ENCODE measurements around the gene SLC30A2. TPM values are rescaled to one million over a fixed set of nuclear protein-coding genes. Genes with fewer than 3 reads are reported as not detected.
A peak's percentile ranks its signal among the peaks of the same experiment; 100 is the strongest.

Gene SLC30A2
- total RNA-seq, 2 donors from 2014 or later, result 0.22 to 0.63 TPM

DNA sequence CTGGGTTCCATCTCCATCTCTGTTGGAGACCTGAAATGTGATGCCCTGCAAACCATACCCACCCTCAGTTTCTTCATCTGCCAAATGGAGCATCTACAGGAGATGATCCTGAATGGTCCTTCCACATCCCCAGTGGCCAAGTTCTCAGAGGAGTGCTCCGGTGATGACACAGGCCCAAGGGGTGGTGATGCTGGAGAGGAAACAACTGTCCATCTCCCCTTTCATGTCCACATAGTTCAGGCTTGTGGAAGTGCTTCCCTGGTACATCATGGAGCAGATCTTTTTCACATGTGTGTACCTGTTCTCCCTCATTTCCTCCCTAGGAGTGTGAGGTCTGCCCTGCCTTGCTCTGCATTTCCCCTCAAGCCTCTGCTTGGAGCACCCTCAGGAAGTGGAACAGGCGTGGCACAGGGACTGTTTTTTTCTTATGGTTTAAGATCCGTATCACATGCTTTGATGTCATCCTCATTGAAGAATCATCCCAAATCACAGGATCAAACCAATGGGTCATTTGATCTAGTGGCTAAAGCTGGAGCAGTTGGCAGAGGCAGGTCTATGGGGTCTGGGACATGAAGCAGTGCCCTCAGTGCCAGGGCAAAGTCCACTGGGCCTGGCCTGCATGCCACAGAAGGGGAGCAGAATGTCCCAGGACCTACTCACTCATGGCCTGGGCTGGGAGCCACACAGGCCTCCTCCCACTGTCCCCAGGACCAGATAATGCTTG is 29.7 kb upstream of the SLC30A2 start:
- Histone ChIP-seq H3K36me3 (no peaks in the 10 kb centered on the region), H3K4me1 (peaks cover 0 to 26% of the 10 kb centered on the region in 2 donors), H3K27ac (peak overlapping the region; percentile 37 to 58), H3K27me3 (no peaks in the 10 kb centered on the region), H3K4me3 (no peak overlapping the region), H3K9me3 (no peaks in the 10 kb centered on the region)
- DNase-seq (ENCODE audit: low spot score), result no peak
- TF ChIP-seq, protein P1, sequence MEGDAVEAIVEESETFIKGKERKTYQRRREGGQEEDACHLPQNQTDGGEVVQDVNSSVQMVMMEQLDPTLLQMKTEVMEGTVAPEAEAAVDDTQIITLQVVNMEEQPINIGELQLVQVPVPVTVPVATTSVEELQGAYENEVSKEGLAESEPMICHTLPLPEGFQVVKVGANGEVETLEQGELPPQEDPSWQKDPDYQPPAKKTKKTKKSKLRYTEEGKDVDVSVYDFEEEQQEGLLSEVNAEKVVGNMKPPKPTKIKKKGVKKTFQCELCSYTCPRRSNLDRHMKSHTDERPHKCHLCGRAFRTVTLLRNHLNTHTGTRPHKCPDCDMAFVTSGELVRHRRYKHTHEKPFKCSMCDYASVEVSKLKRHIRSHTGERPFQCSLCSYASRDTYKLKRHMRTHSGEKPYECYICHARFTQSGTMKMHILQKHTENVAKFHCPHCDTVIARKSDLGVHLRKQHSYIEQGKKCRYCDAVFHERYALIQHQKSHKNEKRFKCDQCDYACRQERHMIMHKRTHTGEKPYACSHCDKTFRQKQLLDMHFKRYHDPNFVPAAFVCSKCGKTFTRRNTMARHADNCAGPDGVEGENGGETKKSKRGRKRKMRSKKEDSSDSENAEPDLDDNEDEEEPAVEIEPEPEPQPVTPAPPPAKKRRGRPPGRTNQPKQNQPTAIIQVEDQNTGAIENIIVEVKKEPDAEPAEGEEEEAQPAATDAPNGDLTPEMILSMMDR (IDR thresholded peaks at IDR 0.05), result no peak

DNA sequence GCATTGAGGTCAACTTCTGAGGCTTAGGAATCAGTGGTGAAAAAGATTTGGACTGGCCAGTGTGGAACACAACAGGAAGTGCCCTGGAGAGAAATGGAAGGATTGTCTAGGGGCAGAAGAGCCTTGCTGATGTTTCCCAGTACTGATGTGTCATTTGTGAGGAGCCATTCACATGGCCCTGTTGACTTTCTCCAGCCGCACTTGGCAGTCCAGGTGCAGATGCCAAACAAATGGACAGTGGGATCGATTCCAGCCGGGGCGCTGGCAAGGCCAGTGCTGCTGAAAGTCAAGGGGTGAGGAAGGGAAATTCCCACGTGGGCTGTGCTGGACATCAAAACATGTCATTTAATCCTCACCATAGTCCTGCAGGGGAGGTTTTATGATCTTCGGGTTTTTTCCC is 26.4 kb upstream of the SLC30A2 start:
- TF ChIP-seq, protein P1 (IDR thresholded peaks at IDR 0.05), result no peak
- Histone ChIP-seq H3K27me3 (no peaks in the 10 kb centered on the region), H3K4me1 (peaks cover 0 to 9% of the 10 kb centered on the region in 2 donors), H3K36me3 (no peaks in the 10 kb centered on the region), H3K27ac (peak overlapping the region; percentile 57 to 81), H3K9me3 (no peaks in the 10 kb centered on the region), H3K4me3 (no peak overlapping the region)
- no peak for DNase-seq (ENCODE audit: low spot score)

DNA sequence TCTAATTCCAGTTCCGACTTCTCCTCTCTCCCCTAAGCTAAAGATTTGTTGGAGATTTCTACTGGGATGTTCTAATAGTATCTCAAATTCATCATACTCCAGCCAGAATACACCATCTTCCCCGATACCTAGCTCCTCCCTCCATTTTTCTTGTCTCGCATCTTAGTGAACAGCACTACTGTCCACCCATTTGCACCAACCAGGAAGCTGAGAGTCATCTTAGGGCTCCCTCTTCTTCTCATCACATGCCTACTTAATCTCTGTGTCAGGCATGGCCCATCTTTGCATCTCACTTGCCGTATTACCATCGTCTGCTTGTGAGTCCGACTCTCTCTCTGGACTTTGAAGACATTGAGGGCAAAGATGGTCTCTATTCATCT is 25.0 kb upstream of the SLC30A2 start:
- TF ChIP-seq, protein P1 (IDR thresholded peaks at IDR 0.05), result no peak
- no peak for DNase-seq (ENCODE audit: low spot score)
- peaks cover 6% of the 10 kb centered on the region for H3K36me3 ChIP-seq
- H3K27ac ChIP-seq, result no peak overlapping the region
- H3K9me3 ChIP-seq, result no peaks in the 10 kb centered on the region
- H3K27me3 ChIP-seq, result no peaks in the 10 kb centered on the region
- H3K4me1 ChIP-seq, result peaks cover 0 to 8% of the 10 kb centered on the region in 2 donors
- H3K4me3 ChIP-seq, result no peak overlapping the region

DNA sequence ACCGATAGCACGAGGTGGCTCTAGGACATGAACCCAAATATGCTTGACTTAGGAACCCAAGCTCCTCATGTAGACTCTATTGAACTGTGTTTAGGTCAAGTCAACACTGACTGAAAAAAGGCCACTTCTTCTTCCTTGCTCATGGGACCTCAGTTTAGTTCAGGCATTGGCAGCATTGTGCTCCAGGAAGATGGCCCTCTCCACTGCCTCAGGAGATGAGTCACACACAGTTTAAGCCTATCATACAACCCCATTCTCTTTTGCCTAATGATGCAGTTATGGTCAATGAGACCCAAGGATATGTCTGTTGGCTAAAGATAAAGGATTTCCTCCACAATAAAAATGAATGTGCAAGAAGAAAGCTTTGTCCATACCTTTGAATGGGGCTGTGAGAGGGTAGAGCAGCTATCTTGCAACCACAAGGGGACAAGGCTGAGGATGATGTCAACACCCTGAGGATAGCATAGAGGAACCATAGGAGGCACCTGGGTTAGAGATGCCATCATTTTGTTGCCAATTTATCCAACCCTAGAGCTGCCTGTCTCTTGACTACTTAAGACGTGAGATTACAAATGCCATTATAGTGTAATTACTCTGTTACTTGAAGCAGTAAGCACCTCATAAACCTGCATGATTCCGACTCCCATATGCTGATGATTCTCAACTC is 24.5 kb upstream of the SLC30A2 start:
- DNase-seq (ENCODE audit: low spot score), result no peak

DNA sequence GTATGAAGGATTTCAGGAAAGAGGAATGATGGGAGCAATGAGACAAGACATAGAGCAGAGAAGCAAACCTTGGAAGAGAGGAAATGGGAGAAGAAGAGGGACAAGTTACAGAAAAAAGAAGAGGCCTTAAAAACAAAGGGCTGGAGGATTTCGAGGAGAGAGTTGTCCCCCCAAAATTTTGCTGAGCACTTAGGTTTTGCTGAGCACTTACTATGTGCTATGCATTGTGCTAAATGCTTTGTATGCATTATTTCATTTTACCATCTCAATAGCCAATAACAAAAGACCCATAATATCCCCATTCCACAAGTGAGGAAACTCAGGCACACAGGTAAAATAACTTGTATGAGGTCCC is 24.0 kb upstream of the SLC30A2 start:
- no peaks in the 10 kb centered on the region for H3K27me3 ChIP-seq
- no peak for DNase-seq (ENCODE audit: low spot score)
- H3K4me3 ChIP-seq, result no peak overlapping the region
- TF ChIP-seq, protein P1 (IDR thresholded peaks at IDR 0.05), result no peak
- no peak overlapping the region for H3K27ac ChIP-seq
- no peaks in the 10 kb centered on the region for H3K4me1 ChIP-seq
- no peaks in the 10 kb centered on the region for H3K9me3 ChIP-seq
- H3K36me3 ChIP-seq, result peaks cover 16% of the 10 kb centered on the region

More for the DNA sequence above, 24.5 kb upstream of the SLC30A2 start:
- H3K4me3 ChIP-seq, result no peak overlapping the region
- H3K27ac ChIP-seq, result no peak overlapping the region
- no peaks in the 10 kb centered on the region for H3K9me3 ChIP-seq
- peaks cover 0 to 2% of the 10 kb centered on the region in 2 donors for H3K4me1 ChIP-seq
- H3K27me3 ChIP-seq, result no peaks in the 10 kb centered on the region
- H3K36me3 ChIP-seq, result peaks cover 11% of the 10 kb centered on the region
- TF ChIP-seq, protein P1 (IDR thresholded peaks at IDR 0.05), result no peak
